ENCODE data around the gene FLT4. TPM values are rescaled to one million over a fixed set of nuclear protein-coding genes. Genes with fewer than 3 reads are reported as not detected.

FLT4 gene
- total and polyA plus RNA-seq, 9 of the 15 experiments (the other 6 are each of a cell fraction or from before 2014, with no cell fraction given) = 0.01 to 0.42 (median 0.14) TPM; not detected in 2

- TF ChIP-seq ZNF232 (CRISPR knock-in tag; IDR thresholded peaks at IDR 0.05) (no peak), ZNF212 (CRISPR knock-in tag; IDR thresholded peaks at IDR 0.05) (no peak)
Measured at GRCh38 chr5:180590543-180591310, 58.7 kb downstream of the FLT4 start (continued).

- Histone ChIP-seq H3K36me3 (ENCODE audit: control insufficient read depth, insufficient read depth, low read length) (no peaks in the 10 kb centered on the region), H3K27me3 (ENCODE audit: control insufficient read depth in 2 of 2, insufficient read depth in 2 of 2, low read length in 2 of 2) (peaks cover 3 to 27% of the 10 kb centered on the region in 2 experiments; a peak in 3 of 5 replicates), H3K9ac (ENCODE audit: insufficient read depth in 1 of 2, low read depth in 2 of 2, low read length in 2 of 2) (no peak overlapping the region), H3K27ac (ENCODE audit: extremely low read depth, low read depth, low read length) (no peak overlapping the region), H3K79me2 (ENCODE audit: control insufficient read depth, insufficient read depth, low read length) (no peaks in the 10 kb centered on the region), H3K9me3 (replicated peaks; ENCODE audit: control insufficient read depth, insufficient read depth, low read depth, low read length) (no peaks in the 10 kb centered on the region), H3K9me1 (ENCODE audit: control insufficient read depth, insufficient read depth, low read length) (no peaks in the 10 kb centered on the region), H3K4me1 (replicated peaks in 1 of 2; ENCODE audit: control insufficient read depth in 2 of 2, insufficient read depth in 2 of 2, low read length in 2 of 2) (peaks cover 8 to 37% of the 10 kb centered on the region in 2 experiments; a peak in 4 of 5 replicates), H4K20me1 (replicated peaks; ENCODE audit: control insufficient read depth, insufficient read depth, low read length) (no peaks in the 10 kb centered on the region), H2AFZ (ENCODE audit: low read depth, low read length) (no peak overlapping the region), H3K4me3 (no peak overlapping the region), H3K4me2 (ENCODE audit: insufficient read depth, low read length) (no peak overlapping the region)
- CTCF ChIA-PET (ENCODE audit: low intra/inter-chr PET ratio) = no interaction called here
- ATAC-seq = no peak
- no peak for FAIRE-seq
- TF ChIP-seq CC2D1A (IDR thresholded peaks at IDR 0.05) (no peak), NFIC (IDR thresholded peaks at IDR 0.05) (0 out of 2 replicates have a peak, but pooled peaks have one; percentile 27), EZH2 (IDR thresholded peaks at IDR 0.05; ENCODE audit: borderline replicate concordance, low read depth, low read length) (no peak), CCNT2 (IDR thresholded peaks at IDR 0.05; ENCODE audit: borderline replicate concordance, extremely low read depth, insufficient read length, low read depth, low read length) (no peak)
- intact Hi-C loops (cut with micrococcal nuclease) = no loop called here
- WGBS (ENCODE audit: insufficient coverage, low coverage, missing lambda C conversion rate) = 8% methylated on average over 18 of the region's 44 CpGs
- in situ Hi-C loops (cut with MboI) = no loop called here
- DNase-seq (ENCODE audit: extremely low read depth in 1 of 4, low spot score in 3 of 4) = no peak
- POLR2A ChIA-PET = no interaction called here
- no TSS peak for BruUV-seq (replicated peaks)
Measured at GRCh38 chr5:180589771-180590542, 59.4 kb downstream of the FLT4 start.
